Retinal pigment epithelial cell (primary cell): ENCODE results near the gene DNAH17.

ENCODE experiments used
- DNase-seq: peaks from one replicate; pipeline ENCODE4 v3.0.0-alpha.2; 2010; ENCODE audit warnings: low read depth
- H3K4me3 ChIP-seq: 2 replicates; pipeline ENCODE4 v1.5.1; 2011; ENCODE audit warnings: mild to moderate bottlenecking, low read length, control low read depth, moderate library complexity
- CTCF ChIP-seq: conservative IDR thresholded peaks from 2 replicates; pipeline ENCODE4 v1.5.1; 2011; ENCODE audit warnings: low read depth, low read length, control low read depth, inconsistent platforms

Gene DNAH17

GRCh38 chr17:78602246-78602645 is 25.1 kb upstream of the DNAH17 start:
- no peak for DNase-seq
- H3K4me3 ChIP-seq, result no peak overlapping the region
- no peak for TF ChIP-seq CTCF

- no peak overlapping the region for H3K4me3 ChIP-seq
- DNase-seq, result no peak
- no peak for TF ChIP-seq CTCF
Observed at GRCh38 chr17:78601577-78602190, 24.5 kb upstream of the DNAH17 start.

GRCh38 chr17:78600181-78600721 is 23.1 kb upstream of the DNAH17 start:
- TF ChIP-seq CTCF, result no peak
- DNase-seq, result no peak
- H3K4me3 ChIP-seq, result no peak overlapping the region

- TF ChIP-seq CTCF, result no peak
- H3K4me3 ChIP-seq, result no peak overlapping the region
- DNase-seq, result no peak
Observed at GRCh38 chr17:78599419-78599818, 22.2 kb upstream of the DNAH17 start.

GRCh38 chr17:78598013-78598471 is 20.8 kb upstream of the DNAH17 start:
- no peak overlapping the region for H3K4me3 ChIP-seq
- DNase-seq, result no peak
- TF ChIP-seq CTCF, result no peak

GRCh38 chr17:78596871-78597764 is 19.9 kb upstream of the DNAH17 start:
- no peak for TF ChIP-seq CTCF
- no peak for DNase-seq
- no peak overlapping the region for H3K4me3 ChIP-seq
